Heart left ventricle (tissue), 16 donors: ENCODE measurements around the gene PREX1. TPM values are rescaled to one million over a fixed set of nuclear protein-coding genes. Genes with fewer than 3 reads are reported as not detected.

Source experiments
- ATAC-seq, 4 donors: fragments of 200-7000 bp; cut with Tn5 transposase; one replicate each; pipeline ENCODE4 v1.9.1; 2020 to 2022; ENCODE audit warnings: moderate library complexity in 4 of 4, mild to moderate bottlenecking in 3 of 4, moderate number of reproducible peaks in 1 of 4
- DNase-seq, 5 donors: peaks; one replicate each; pipeline ENCODE4 v3.0.0-alpha.2; 2020
- H3K27ac ChIP-seq, 12 donors: fragments of 200-600 bp; sonication (generic) in 4 of 12; one replicate each; pipeline versions ENCODE4 v1.5.0 to v1.8.0; 2016 to 2022; ENCODE audit warnings: mild to moderate bottlenecking in 2 of 12
- H3K27me3 ChIP-seq, 9 donors: fragments of 200-600 bp; sonication (generic) in 2 of 9; one replicate each; pipeline versions ENCODE4 v1.5.1 to v1.8.0; 2016 to 2022; ENCODE audit warnings: mild to moderate bottlenecking in 3 of 9
- H3K36me3 ChIP-seq, 9 donors: fragments of 200-600 bp; sonication (generic) in 2 of 9; one replicate each; pipeline versions ENCODE4 v1.5.0 to v1.8.0; 2018 to 2022; ENCODE audit warnings: mild to moderate bottlenecking in 2 of 9
- H3K4me1 ChIP-seq, 12 donors: fragments of 200-600 bp; sonication (generic) in 4 of 12; one replicate each; pipeline versions ENCODE4 v1.5.0 to v1.8.0; 2016 to 2022; ENCODE audit warnings: mild to moderate bottlenecking in 3 of 12
- H3K4me3 ChIP-seq, 12 donors: fragments of 200-600 bp; sonication (generic) in 4 of 12; one replicate each; pipeline versions ENCODE4 v1.5.0 to v1.8.0; 2017 to 2022; ENCODE audit warnings: mild to moderate bottlenecking in 9 of 12, moderate library complexity in 4 of 12
- H3K9me3 ChIP-seq, 12 donors: fragments of 200-600 bp; sonication (generic) in 4 of 12; one replicate each; pipeline versions ENCODE4 v1.5.0 to v1.8.0; 2016 to 2022; ENCODE audit warnings: mild to moderate bottlenecking in 1 of 12
- CTCF ChIP-seq, 12 donors: fragments of 200-600 bp; sonication (generic) in 4 of 12; IDR thresholded peaks; one replicate each; pipeline versions ENCODE4 v1.5.0 to v1.8.0; 2018 to 2022; ENCODE audit warnings: antibody characterized with exemption in 12 of 12, mild to moderate bottlenecking in 5 of 12
- POLR2A ChIP-seq, 2 donors: fragments of 450-650 bp; IDR thresholded peaks; one replicate each; pipeline ENCODE4 v1.6.1; 2017; ENCODE audit warnings: antibody characterized with exemption in 2 of 2, mild to moderate bottlenecking in 2 of 2, moderate library complexity in 2 of 2
- WGBS, 4 donors: extraction: QIAGEN DNeasy Blood & Tissue Kit in 2 of 4; methylation state at CpG; one replicate each; pipeline versions ENCODE4 v1.1.5 to v1.1.7; 2013 to 2018; 5-methylcytosine and 5-hydroxymethylcytosine counted together
- intact Hi-C, 10 donors: fragments of 100-400 bp; cut with DNase I; formaldehyde crosslinking; loops; one replicate each; pipeline versions ENCODE4 v1.11.1 to v1.14.2; 2022
- polyA plus RNA-seq, 2 donors: library from polyadenylated mRNA; stranded (reverse); fragments of 200-250 nt; gene quantifications; one replicate each; pipeline ENCODE4 v1.2.3, GENCODE V29; 2013
- total RNA-seq, 9 donors: library from RNA; depleted of rRNA in 2 of 9; stranded (reverse); fragments of >200 nt in 2 of 9; fragmentation: NEBNext Ultra II Directional in 3 of 9; extraction: Animal tissue kit (Norgen Biotek cat#: 25700) in 3 of 9; gene quantifications; one replicate each; pipeline versions ENCODE4 v1.1.0 to v1.2.4, GENCODE V29; 2016 to 2023
- donor health status: ischemic (EF 13 %, LVEDD 7.1; RV severe dilation, severe dysfunction).
- donor health status: healthy with polysubstance abuse.
- donor health status: DM: no; HTN: yes; CAD: no.
- donor health status: DM: no; HTN: no; CAD: no.
- donor health status: ischemic (EF 25% LVEDD 6.9; RV normal size, moderate dysfunction).
- donor health status: ischemic (EF 25% LVEDD 5.7; RV mildly dilated, moderate dysfunction).
- donor health status: healthy.
- donor health status: DM: yes; HTN: yes; CAD: no.
- donor health status: ischemic (EF 35%, LVEDD 5.7; RV mildly dilated, moderate dysfunction).
- donor health status: nonischemic (EF 11% LVEDD 7.7; RV severe dilation, severe dysfunction).
- donor health status: DM: yes; HTN: yes; CAD: no.
- donor health status: PGD.
- donor health status: ischemic (EF 29% LVEDD 5.4; RV normal size, mild dysfunction).
- donor health status: nonischemic (EF 23%, LVEDD 6.1; RV moderate dilation, normal function).

Gene PREX1
- total and polyA plus RNA-seq, 11 donors: 7.2 to 41.5 (median 11.9) TPM

GRCh38 chr20:48724382-48724781 lies 103.4 kb downstream of the PREX1 start:
- DNase-seq: no peak
- H3K4me1 ChIP-seq: peaks cover 0 to 69% (median 19%) of the 10 kb centered on the region in 12 donors

GRCh38 chr20:48723308-48724264 lies 104.2 kb downstream of the PREX1 start:
- DNase-seq: peak in 2 of 5 donors; percentile 17 to 38
- Histone ChIP-seq H3K9me3 (peaks cover 0 to 7% (median 0%) of the 10 kb centered on the region in 12 donors), H3K27me3 (no peaks in the 10 kb centered on the region), H3K36me3 (peaks cover 0 to 37% (median 0%) of the 10 kb centered on the region in 9 donors), H3K4me1 (peaks cover 0 to 75% (median 19%) of the 10 kb centered on the region in 12 donors), H3K4me3 (peak overlapping the region in 1 of 12 donors; percentile 1), H3K27ac (peak overlapping the region in 11 of 12 donors; percentile 2 to 87 (median 39))
- TF ChIP-seq CTCF (IDR thresholded peaks at IDR 0.05): peak in 1 of 12 donors; percentile 3
- no peak for TF ChIP-seq POLR2A (IDR thresholded peaks at IDR 0.05)
- intact Hi-C loops: no loop called here
- peak; percentile 23 to 38 (median 33) for ATAC-seq
- 63 to 74% (median 73%) methylated on average over 22 to 29 of the region's 29 CpGs for WGBS, 4 donors

More at GRCh38 chr20:48724382-48724781, 103.4 kb downstream of the PREX1 start:
- no peak overlapping the region for H3K4me3 ChIP-seq
- TF ChIP-seq POLR2A (IDR thresholded peaks at IDR 0.05): no peak
- no peak for ATAC-seq
- intact Hi-C loops: no loop called here
- peaks cover 0 to 5% (median 0%) of the 10 kb centered on the region in 12 donors for H3K9me3 ChIP-seq
- no peaks in the 10 kb centered on the region for H3K27me3 ChIP-seq
- peaks cover 0 to 40% (median 0%) of the 10 kb centered on the region in 9 donors for H3K36me3 ChIP-seq
- 82 to 88% (median 84%) methylated on average over 5 of the region's 5 CpGs for WGBS, 4 donors
- peak overlapping the region in 3 of 12 donors; percentile 57 to 87 (median 60) for H3K27ac ChIP-seq

GRCh38 chr20:48722737-48723191 lies 105.0 kb downstream of the PREX1 start:
- H3K36me3 ChIP-seq: peaks cover 0 to 28% (median 0%) of the 10 kb centered on the region in 9 donors
- peak; percentile 45 to 75 (median 65) for ATAC-seq
- no peaks in the 10 kb centered on the region for H3K27me3 ChIP-seq
- peaks cover 0 to 83% (median 19%) of the 10 kb centered on the region in 12 donors for H3K4me1 ChIP-seq
- TF ChIP-seq POLR2A (IDR thresholded peaks at IDR 0.05) (no peak), CTCF (IDR thresholded peaks at IDR 0.05) (peak in 1 of 12 donors; percentile 14)
- no peak for DNase-seq
- intact Hi-C loops: no loop called here
- peaks cover 0 to 7% (median 0%) of the 10 kb centered on the region in 12 donors for H3K9me3 ChIP-seq
- 48 to 58% (median 53%) methylated on average over 7 to 8 of the region's 8 CpGs for WGBS, 4 donors
- peak overlapping the region in 11 of 12 donors; percentile 2 to 87 (median 39) for H3K27ac ChIP-seq
- peak overlapping the region in 1 of 12 donors; percentile 10 for H3K4me3 ChIP-seq

- H3K4me1 ChIP-seq: peaks cover 0 to 89% (median 19%) of the 10 kb centered on the region in 12 donors
- no peaks in the 10 kb centered on the region for H3K27me3 ChIP-seq
- 78 to 81% (median 80%) methylated on average over 14 of the region's 14 CpGs for WGBS, 4 donors
- peaks cover 0 to 26% (median 0%) of the 10 kb centered on the region in 9 donors for H3K36me3 ChIP-seq
- TF ChIP-seq POLR2A (IDR thresholded peaks at IDR 0.05) (no peak), CTCF (IDR thresholded peaks at IDR 0.05) (no peak)
- H3K9me3 ChIP-seq: peaks cover 0 to 7% (median 0%) of the 10 kb centered on the region in 12 donors
- ATAC-seq (peak; percentile 5 to 50 (median 25)), DNase-seq (no peak)
- peak overlapping the region in 1 of 12 donors; percentile 10 for H3K4me3 ChIP-seq
- intact Hi-C loops: no loop called here
- H3K27ac ChIP-seq: peak overlapping the region in 8 of 12 donors; percentile 21 to 87 (median 53)
These were observed 105.6 kb downstream of the PREX1 start for GRCh38 chr20:48722002-48722731.
